SH-SY5Y (cell line): ENCODE data around the gene TRIM21.

Source experiments
- GATA2 ChIP-seq: IDR thresholded peaks from 2 replicates; pipeline ENCODE4 v1.6.1; 2011; ENCODE audit warnings: mild to moderate bottlenecking, low read depth, low read length
- GATA3 ChIP-seq: IDR thresholded peaks from 2 replicates; pipeline ENCODE4 v1.6.1; 2011; ENCODE audit warnings: low read depth, mild to moderate bottlenecking, low read length, moderate library complexity

GRCh38 chr11:4416816-4417215, 23.3 kb upstream of the TRIM21 start:
- TF ChIP-seq GATA2 (no peak), GATA3 (no peak)
